22Rv1 (cell line): ENCODE results near the gene TCIRG1.

ENCODE experiments used
- ZFX ChIP-seq: fragments of 450-650 bp; IDR thresholded peaks from 2 replicates; pipeline ENCODE4 v1.6.1; 2017; ENCODE audit warnings: antibody characterized with exemption, borderline replicate concordance
- TF ChIP-seq, protein P1 (sequence below): fragments of 450-650 bp; IDR thresholded peaks from 2 replicates; pipeline ENCODE4 v1.5.1; 2017; ENCODE audit warnings: mild to moderate bottlenecking

GRCh38 chr11:68017980-68018729, 20.7 kb upstream of the TCIRG1 start:
- TF ChIP-seq, protein P1, sequence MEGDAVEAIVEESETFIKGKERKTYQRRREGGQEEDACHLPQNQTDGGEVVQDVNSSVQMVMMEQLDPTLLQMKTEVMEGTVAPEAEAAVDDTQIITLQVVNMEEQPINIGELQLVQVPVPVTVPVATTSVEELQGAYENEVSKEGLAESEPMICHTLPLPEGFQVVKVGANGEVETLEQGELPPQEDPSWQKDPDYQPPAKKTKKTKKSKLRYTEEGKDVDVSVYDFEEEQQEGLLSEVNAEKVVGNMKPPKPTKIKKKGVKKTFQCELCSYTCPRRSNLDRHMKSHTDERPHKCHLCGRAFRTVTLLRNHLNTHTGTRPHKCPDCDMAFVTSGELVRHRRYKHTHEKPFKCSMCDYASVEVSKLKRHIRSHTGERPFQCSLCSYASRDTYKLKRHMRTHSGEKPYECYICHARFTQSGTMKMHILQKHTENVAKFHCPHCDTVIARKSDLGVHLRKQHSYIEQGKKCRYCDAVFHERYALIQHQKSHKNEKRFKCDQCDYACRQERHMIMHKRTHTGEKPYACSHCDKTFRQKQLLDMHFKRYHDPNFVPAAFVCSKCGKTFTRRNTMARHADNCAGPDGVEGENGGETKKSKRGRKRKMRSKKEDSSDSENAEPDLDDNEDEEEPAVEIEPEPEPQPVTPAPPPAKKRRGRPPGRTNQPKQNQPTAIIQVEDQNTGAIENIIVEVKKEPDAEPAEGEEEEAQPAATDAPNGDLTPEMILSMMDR: no peak
- TF ChIP-seq ZFX: no peak
